C4-2B (cell line): Measurements from ENCODE around the gene UNC93A.

Experiments used
- H3K27ac ChIP-seq: fragments of 450-650 bp; 2 replicates; pipeline ENCODE4 v1.5.1; 2017
- CTCF ChIP-seq: fragments of 450-650 bp; conservative IDR thresholded peaks from 2 replicates; pipeline ENCODE4 v1.5.1; 2017; ENCODE audit warnings: mild to moderate bottlenecking
- ZFX ChIP-seq: fragments of 450-650 bp; IDR thresholded peaks from 2 replicates; pipeline ENCODE4 v1.6.1; 2017

UNC93A gene

GRCh38 chr6:167292301-167293087 lies 1.4 kb downstream of the UNC93A start:
- TF ChIP-seq ZFX (no peak), CTCF (no peak)
- H3K27ac ChIP-seq: no peak overlapping the region

- H3K27ac ChIP-seq: no peak overlapping the region
- TF ChIP-seq ZFX (no peak), CTCF (no peak)
Observed at GRCh38 chr6:167293088-167293589, 2.0 kb downstream of the UNC93A start.

- H3K27ac ChIP-seq: no peak overlapping the region
- TF ChIP-seq CTCF (no peak), ZFX (no peak)
Observed at GRCh38 chr6:167293590-167294091, 2.5 kb downstream of the UNC93A start.

GRCh38 chr6:167294241-167294640 lies 3.1 kb downstream of the UNC93A start:
- TF ChIP-seq CTCF (no peak), ZFX (no peak)
- H3K27ac ChIP-seq: no peak overlapping the region

- H3K27ac ChIP-seq: no peak overlapping the region
- TF ChIP-seq ZFX: no peak
- TF ChIP-seq CTCF: no peak
Observed at GRCh38 chr6:167294651-167295494, 3.8 kb downstream of the UNC93A start.

- TF ChIP-seq ZFX: no peak
- TF ChIP-seq CTCF: no peak
- H3K27ac ChIP-seq: no peak overlapping the region
Observed at GRCh38 chr6:167295495-167296292, 4.6 kb downstream of the UNC93A start.
